ENCODE measurements around the gene VWF.

- TF ChIP-seq, protein P1, sequence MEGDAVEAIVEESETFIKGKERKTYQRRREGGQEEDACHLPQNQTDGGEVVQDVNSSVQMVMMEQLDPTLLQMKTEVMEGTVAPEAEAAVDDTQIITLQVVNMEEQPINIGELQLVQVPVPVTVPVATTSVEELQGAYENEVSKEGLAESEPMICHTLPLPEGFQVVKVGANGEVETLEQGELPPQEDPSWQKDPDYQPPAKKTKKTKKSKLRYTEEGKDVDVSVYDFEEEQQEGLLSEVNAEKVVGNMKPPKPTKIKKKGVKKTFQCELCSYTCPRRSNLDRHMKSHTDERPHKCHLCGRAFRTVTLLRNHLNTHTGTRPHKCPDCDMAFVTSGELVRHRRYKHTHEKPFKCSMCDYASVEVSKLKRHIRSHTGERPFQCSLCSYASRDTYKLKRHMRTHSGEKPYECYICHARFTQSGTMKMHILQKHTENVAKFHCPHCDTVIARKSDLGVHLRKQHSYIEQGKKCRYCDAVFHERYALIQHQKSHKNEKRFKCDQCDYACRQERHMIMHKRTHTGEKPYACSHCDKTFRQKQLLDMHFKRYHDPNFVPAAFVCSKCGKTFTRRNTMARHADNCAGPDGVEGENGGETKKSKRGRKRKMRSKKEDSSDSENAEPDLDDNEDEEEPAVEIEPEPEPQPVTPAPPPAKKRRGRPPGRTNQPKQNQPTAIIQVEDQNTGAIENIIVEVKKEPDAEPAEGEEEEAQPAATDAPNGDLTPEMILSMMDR (conservative IDR thresholded peaks at IDR 0.05; ENCODE audit: low read depth, low read length) = no peak
- TF ChIP-seq SMC3 (IDR thresholded peaks at IDR 0.05; ENCODE audit: low read depth, low read length) = no peak
- TF ChIP-seq MAZ (IDR thresholded peaks at IDR 0.05; ENCODE audit: borderline replicate concordance, low read depth, low read length) = no peak
Observed at GRCh38 chr12:5900533-5901205, 223.8 kb downstream of the VWF start.

All from IMR-90 (cell line).